Skin epidermis (tissue), 12 donors: Measurements from ENCODE around the gene ABCA8.
"Not testable (repeated sequence)": the region's sequence is repeated elsewhere in the genome, so short reads cannot be mapped to it uniquely, and the experiment has no call there.

Source experiments
- H3K27ac ChIP-seq, 21 experiments: fragments of 200-600 bp; sonication (generic) in 11 of 21; one replicate each; pipeline ENCODE4 v1.5.0; 2020; ENCODE audit warnings: mild to moderate bottlenecking in 3 of 21, inconsistent platforms in 2 of 21, moderate library complexity in 2 of 21
- H3K4me3 ChIP-seq, 7 experiments: fragments of 200-600 bp; sonication (generic) in 2 of 7; one replicate each; pipeline ENCODE4 v1.5.0; 2020; ENCODE audit warnings: inconsistent platforms in 2 of 7, mild to moderate bottlenecking in 2 of 7, moderate library complexity in 1 of 7

ABCA8 gene

DNA sequence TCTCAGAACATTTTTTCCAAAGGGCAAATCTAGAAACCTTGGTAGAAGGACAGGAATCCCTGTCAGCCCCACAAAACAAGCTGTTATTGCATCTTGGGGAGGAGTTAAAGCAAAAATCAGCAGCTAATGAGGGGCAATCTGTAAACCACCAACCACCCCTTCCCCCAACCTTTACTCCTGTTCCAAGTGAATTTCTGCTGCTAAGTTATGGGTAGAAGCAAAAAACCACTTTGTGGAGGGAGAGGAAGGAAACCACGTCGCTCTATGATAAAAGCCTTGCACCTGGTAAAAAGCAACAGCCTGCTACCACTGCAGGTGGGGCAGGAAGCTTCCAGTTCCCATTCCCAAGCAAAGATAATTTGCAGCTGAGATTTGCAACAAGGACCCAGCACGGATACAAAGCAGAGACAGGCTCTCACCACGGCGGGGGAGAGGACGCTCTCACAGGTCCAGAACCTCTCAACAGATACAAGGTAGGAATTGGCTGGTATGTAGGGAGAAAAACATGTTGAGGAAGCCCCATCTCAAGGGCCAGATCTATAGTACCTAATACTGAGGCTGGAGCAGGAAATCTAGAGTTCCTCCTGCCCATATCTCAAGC lies 10.7 kb downstream of the ABCA8 start:
- no peak overlapping the region for H3K27ac ChIP-seq
- H3K4me3 ChIP-seq: no peak overlapping the region

DNA sequence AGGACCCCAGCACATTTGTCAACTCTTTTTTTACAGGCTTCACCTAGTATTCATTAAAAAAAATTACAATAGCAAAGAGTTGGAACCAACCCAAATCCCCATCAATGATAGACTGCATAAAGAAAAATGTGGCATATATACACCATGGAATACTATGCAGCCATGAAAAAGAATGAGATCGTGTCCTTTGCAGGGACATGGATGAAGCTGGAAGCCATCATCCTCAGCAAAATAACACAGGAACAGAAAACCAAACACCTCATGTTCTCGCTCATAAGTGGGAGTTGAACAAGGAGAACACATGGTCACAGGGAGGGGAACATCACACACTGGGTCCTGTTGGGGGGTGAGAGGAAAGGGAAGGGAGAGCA lies 11.4 kb downstream of the ABCA8 start:
- not testable (repeated sequence) for H3K4me3 ChIP-seq

DNA sequence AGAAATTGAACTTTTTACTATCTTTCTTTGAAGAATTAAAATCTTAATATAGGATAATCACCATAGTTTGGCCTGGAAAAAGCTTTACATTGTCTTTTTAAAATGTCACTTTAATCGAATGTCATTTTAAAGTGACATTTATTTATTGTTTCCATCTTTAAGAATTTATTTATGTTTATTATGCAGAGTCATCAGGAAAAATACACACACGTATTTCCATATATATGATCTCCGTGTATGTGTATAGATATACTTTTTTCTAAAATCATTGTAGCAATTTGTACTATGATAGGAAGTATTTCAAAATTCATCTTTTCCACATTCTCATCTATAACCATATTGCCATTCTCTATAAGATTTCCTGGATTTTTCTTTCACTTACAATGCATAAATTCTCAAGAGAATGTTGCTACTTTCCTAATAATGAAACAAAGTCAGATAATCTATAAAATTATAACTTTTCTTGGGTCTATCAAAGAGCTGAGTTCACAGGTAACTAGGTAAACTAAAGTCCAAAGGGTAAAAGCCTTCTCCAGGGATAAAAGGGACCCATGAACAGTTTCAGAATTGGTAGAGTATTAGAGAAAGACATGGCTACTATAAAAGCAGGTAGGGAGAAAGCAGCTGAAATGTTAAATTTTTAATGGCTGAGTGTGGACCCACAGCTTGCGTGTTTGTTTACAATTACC lies 11.9 kb downstream of the ABCA8 start:
- H3K4me3 ChIP-seq: no peak overlapping the region
- no peak overlapping the region for H3K27ac ChIP-seq

More for the DNA sequence above, 11.4 kb downstream of the ABCA8 start:
- H3K27ac ChIP-seq: not testable (repeated sequence)

DNA sequence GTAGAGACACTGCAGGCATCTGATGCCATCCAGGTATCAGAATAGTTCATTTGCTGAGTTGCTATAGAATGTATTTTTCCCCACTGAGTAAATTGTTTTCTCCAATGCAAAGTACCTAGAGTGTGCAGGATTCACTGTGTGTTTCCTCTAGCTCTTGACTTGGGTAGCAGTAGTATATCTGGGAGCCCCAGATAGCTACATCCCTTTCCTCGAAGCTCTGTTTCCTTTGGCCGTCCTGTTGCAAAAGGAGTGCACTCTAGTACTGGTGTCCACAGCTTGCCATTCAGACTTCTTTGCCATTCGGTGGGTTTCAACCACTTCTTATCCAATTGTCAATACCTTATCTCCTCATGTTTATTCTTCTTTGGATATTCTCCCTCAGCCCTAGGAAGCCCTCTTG lies 12.8 kb downstream of the ABCA8 start:
- Histone ChIP-seq H3K4me3 (no peak overlapping the region), H3K27ac (no peak overlapping the region)

DNA sequence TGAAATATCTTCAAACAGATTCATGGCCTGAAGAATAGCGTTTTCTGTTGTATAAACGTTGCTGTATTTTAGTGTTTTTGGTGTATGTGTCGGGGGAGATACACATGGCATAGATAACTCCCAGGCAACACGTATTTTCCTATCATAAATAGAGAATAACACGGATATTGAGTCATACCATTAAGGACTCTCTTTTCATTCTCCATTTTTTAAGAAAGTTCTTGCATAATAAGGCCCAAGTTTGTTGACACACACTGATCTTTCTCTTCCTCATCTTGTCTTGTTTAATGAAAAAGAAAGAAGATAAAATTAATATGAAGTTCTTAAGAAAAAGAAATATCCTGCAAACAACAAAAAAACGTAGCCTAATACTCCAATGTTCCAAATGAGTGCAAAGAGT lies 13.4 kb downstream of the ABCA8 start:
- Histone ChIP-seq H3K27ac (no peak overlapping the region), H3K4me3 (no peak overlapping the region)

DNA sequence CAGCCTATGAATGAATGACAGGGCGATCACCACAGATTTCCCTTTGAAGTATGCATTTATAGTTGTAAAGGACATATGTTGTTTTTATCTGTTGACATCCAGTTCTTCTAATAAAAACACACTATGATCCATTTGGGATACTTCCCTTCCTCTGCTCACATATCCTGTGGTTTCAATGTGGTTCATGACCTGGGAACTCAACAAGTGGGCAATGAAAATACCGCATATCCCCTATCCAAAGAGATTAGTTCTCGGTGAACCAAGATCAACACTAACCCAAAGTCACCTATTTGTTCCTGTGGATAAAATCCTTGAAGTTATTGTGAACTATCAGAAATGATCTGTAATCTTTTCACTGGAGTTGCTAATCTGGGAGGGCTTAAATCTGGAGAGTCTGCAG lies 16.0 kb downstream of the ABCA8 start:
- Histone ChIP-seq H3K4me3 (no peak overlapping the region), H3K27ac (no peak overlapping the region)

DNA sequence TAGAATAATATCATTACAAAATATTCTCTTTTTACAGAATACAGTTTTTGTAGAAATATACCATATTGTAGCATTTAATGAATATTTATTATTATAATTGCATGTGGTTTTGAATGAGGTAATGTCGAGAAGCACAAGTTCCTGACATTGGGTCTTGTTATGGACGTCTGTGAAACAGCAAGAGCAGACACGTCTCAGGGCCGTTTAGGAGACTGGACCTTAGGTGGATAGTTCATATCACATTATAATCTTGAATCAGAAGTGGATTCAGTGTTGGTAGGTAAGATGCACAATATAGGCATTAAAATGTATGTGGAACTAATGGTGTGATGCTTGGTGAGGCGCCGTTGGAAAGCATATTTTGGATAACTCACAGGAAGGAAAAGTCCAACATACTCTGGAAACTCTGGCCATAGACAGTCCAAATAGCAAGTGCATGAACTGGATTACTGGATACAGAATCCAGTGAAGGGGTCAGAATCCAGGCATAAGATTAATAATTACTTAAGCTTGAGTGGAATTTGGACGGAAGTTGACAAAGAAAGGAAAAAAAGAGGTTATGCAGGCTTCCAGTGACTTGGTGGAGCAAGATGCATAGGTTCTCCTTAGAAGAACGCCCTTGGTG lies 17.2 kb downstream of the ABCA8 start:
- Histone ChIP-seq H3K4me3 (no peak overlapping the region), H3K27ac (no peak overlapping the region)

DNA sequence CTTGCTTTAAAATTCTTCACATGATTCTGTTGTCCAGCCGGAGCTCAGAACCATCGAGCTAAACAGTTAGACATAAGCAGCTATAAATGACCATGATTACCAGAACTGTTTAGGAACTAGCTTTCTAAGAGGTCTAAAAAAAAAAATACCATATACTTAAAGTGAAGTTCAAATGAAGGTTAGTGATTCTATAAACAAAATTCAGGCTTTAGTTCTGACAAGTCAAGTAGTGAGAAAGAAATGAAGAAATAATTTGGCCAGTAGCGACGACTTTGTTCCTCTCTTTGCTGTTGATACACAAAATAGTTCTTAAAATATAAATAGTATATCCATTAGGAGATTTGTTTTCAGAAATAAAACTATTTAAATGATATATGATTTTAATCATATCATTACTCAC lies 27.7 kb downstream of the ABCA8 start:
- Histone ChIP-seq H3K4me3 (no peak overlapping the region), H3K27ac (no peak overlapping the region)

DNA sequence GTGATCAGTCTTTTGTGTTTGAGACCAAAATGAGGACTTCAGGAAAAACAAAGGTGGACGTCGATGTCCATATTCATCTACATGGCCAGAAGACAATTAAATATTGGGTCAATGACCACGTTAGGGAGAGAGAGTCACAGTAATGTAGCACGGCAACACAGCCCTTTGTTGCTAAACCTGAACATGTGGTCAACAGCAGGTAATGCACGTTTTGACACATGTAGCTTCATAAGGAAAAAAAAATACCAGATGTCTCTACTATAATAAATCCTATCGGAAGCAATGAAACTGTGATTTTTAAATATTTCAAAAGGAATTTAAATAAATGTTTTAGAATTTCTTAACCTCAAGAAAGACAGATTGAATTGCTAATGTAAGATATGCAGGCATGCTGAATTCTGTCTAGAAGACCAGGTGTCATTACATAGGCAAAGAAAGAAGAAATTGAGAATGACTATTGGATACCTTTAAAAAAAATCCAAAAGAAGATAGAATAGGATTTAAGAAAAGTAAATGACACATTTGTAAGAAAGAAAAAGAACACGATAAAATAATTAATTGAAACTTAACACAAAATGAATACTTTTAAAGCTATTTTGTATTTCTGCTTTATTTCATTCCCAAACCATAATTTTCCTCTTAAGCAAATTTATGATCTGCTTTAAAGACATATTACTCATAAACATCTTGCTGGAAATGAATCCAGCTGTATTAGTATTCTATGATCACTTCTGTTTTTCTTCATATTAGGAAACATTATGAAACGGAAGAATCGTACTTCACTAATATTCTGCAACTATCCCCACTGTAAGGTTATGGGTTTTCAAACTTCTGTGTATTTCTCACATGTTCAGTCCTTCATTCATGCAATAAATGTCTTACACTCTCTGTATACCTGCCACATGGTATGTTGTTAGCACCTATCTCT lies 30.1 kb downstream of the ABCA8 start:
- Histone ChIP-seq H3K27ac (no peak overlapping the region), H3K4me3 (no peak overlapping the region)

DNA sequence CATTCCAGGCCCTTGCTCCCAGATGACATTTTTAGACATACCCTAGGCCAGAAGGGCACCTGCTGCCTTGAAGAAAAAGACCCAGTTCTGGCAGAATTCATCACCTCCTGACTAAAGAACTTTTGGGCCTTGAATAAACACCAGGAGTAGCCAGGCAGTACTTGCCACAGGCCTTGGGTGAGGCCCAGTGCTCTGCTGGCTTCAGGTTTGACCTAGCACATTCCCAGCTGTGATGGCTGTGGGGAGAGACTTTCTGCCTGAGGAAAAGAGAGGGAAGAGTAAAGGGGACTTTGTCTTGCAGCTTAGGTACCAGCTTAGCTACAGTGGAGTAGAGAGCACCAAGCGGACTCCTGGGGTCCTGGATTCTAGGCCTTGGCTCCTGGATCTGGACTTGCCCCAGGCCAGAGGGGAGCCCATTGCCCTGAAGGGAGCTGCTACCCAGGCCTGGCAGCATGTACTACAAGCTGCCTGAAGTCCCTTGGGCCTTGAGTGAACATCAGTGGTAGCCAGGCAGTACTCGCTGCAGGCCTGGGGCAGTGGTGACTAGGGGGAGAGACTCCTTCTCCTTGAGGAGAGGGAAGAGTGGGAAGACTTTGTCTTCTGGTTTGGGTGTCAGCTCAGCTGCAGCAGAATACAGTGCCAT lies 44.3 kb downstream of the ABCA8 start:
- H3K27ac ChIP-seq: peak overlapping the region in 15 of 21 experiments; percentile 39 to 77 (median 71)
- H3K4me3 ChIP-seq: no peak overlapping the region

DNA sequence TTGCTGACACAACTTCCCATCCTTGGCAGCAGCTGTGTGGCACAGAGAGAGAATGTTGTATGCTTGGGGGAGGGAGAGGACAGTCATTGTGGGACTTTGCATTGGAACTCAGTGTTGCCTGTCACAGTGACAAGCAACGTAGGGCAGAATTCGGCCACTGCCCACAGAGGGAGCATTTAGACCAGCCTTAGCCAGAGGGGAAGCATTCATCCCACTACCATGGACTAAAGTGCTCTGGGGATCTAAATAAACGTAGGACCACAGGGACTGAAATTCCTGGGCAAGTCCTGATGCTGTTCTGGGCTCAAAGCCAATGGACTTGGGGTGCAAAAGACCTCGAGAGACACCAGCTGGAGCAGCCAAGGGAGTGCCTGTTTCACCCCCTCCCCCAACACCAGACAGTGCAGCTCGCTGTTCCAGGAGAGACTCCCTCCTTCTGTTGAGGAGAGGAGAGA lies 44.9 kb downstream of the ABCA8 start:
- H3K4me3 ChIP-seq: no peak overlapping the region
- peak overlapping the region in 18 of 21 experiments; percentile 23 to 77 (median 68) for H3K27ac ChIP-seq

DNA sequence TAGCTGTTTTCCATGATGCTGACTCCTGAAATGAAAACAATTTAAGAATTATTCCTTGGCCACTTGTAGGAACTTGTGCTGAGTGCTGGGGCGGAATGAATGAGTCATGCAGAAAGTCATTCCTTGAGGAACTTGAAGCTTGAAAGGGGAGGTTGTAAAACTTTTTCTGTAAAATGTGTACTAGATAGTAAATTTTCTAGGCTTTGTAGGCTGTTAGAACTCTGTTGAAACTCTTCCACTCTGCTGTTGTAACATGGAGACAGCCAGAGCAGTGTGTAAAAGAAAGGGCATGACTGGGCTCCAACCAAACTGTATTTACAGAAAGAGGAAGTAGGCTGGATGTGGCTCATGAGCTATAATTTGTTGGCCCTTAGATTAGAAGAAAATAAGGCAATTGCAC lies 46.1 kb downstream of the ABCA8 start:
- H3K27ac ChIP-seq: peak overlapping the region in 19 of 21 experiments; percentile 3 to 77 (median 66)

DNA sequence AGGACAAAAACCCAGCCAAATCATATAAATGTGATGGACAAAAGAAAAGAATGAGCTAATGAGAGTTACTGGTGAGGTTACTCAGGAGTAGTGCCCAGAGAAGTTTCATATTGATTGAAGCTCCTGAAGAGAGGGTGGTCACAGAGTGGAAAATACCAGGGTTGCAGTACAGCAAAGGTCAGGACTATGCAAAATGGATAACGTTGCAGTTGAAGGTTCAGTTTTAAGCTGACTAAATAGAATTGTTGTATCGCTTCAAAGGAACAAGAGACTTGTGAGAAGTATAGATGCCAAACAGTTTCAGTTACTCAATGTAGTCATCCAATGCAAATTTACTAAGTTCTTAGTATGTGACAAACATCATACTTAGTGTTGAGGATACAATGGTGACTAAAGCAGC lies 47.1 kb downstream of the ABCA8 start:
- Histone ChIP-seq H3K27ac (peak overlapping the region in 10 of 21 experiments; percentile 32 to 73 (median 65)), H3K4me3 (no peak overlapping the region)

More for the DNA sequence above, 46.1 kb downstream of the ABCA8 start:
- no peak overlapping the region for H3K4me3 ChIP-seq

DNA sequence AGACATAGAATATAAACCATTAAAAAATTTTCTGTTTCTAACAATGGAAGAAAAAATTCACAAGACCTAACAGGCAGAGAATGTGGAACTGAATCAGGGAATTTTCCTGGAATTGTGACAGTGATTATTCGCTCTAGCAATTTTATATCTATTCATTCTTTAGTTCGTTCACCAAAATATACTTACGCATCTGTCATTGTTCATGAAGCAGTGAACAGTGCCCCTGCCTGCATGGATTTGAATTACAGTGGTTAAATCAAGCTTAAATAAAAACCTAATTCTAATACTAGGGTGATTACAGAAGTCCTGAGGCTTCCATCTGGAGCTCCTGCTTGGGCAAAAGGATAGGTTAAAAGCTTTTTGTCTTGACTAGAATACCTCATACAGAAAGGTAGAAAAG lies 48.6 kb downstream of the ABCA8 start:
- Histone ChIP-seq H3K4me3 (no peak overlapping the region), H3K27ac (no peak overlapping the region)

DNA sequence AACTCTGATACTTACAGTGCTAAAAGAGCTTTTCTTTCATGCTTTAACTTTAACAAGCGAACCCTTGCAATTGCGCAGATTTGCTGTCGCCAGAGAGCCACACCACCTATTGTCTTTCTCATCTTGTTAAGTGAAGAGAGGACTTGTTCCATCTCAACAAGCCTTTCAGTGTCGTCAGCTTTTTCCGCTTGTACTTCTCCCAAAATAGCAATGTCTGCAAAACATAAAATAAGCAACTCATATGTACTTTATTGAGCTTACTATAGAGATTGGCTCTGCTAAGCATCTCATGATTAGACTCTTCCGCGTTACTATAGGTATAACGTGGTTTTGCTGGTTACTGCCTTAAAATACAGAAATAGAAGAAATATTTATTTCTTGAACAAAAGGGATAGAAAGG lies 51.9 kb downstream of the ABCA8 start:
- Histone ChIP-seq H3K27ac (no peak overlapping the region), H3K4me3 (no peak overlapping the region)

DNA sequence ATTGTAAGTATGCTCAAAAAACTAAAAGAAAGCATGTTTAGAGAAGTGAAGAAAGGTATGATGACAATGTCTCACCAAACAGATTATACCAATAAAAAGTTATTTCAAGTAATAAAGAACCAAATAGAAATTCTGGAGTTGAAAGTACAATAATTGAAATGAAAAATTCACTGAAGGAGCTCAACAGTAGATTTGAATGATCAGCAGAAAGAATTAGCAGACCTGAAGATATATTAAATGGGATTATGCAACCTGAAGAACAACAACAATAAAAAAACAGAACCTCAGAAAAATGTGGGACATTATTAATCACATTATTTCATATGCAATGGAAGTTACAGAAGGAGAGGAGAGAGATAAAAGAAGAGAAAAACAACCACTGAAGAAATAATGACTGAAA lies 57.6 kb downstream of the ABCA8 start:
- Histone ChIP-seq H3K4me3 (no peak overlapping the region), H3K27ac (no peak overlapping the region)

DNA sequence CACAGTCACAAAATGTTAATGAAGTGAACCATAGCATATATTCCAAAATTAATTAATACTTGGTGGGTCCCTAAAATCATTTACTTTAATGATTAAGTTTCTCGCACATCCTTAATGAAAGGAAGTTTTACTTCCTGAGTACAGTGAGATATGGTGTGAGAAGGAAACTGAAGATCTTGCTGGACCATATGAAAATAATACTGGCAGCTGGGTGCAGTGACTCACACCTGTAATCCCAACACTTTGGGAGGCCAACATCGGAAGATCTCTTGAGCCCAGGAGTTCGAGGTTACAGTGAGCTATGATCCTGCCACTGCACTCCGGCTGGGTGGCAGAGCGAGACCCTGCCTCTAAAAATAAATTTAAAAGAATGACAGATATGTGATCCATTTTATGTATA lies 62.5 kb downstream of the ABCA8 start:
- Histone ChIP-seq H3K4me3 (no peak overlapping the region), H3K27ac (no peak overlapping the region)

DNA sequence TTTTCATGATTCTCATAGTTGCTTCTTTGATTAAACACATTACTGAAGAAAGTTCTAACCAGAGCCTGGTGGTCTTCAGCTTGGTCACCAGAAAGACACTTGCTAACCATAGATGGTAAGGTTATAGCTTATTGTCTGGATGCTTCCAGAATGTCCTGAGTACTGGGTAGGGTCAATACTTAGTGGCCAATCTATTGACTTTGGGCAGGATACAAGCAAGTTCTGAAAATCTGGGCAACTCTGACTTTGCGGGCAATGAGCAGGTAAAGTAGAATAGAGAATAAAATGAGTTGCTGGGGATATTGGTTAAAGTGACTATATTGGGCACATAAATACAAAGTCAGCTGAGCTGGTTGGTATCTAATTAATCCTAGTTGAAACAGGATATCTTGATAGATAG lies 63.0 kb downstream of the ABCA8 start:
- H3K4me3 ChIP-seq: no peak overlapping the region
- H3K27ac ChIP-seq: no peak overlapping the region

DNA sequence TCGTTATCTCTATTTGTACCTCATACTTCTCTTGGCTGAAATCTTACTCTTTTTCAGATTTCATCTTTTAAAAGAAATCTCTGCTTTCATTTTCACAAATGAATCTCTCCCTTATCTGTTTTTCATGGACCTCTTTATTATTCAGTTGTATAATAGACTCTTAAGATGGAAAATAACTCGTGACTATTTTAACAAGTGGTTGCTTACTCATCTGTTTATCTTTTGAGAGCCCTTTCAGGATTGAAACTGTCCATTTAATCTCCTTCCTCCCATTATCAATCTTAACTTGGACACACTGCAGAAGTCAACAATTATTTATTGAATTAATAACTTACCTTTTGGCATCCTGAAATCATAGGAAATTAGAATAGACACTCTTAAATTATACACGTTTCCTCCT lies 68.8 kb downstream of the ABCA8 start:
- Histone ChIP-seq H3K27ac (no peak overlapping the region), H3K4me3 (no peak overlapping the region)

DNA sequence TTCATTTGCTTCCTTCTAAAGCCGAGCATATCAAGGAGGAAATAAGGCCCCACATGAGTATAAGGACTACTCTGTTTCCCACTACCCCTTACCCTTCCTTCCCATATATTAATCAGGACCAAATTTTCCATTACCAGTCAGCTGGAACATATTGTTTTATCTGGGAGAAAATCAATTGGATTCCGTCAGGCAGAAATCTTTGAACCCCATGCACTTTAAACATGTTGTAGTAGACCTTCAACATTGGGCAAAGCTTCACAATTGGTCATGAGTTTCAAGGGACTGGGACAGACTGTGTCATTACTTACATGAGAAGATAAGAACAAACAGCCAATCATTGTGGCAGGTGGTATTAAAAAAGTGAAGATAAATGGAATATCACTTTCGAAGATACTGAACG lies 70.3 kb downstream of the ABCA8 start:
- no peak overlapping the region for H3K27ac ChIP-seq
- H3K4me3 ChIP-seq: no peak overlapping the region
